ENCODE data around the gene GRIN3A. TPM values are rescaled to one million over a fixed set of nuclear protein-coding genes. Genes with fewer than 3 reads are reported as not detected.

GRIN3A gene
- total and polyA plus RNA-seq, 7 donors: under 0.01 to 1.2 (median 0.25) TPM; not detected in 1

- intact Hi-C loops (cut with DNase I): no loop called here
- Histone ChIP-seq H3K9me3 (no peaks in the 10 kb centered on the region), H3K27ac (no peak overlapping the region), H3K27me3 (no peaks in the 10 kb centered on the region), H3K4me1 (no peaks in the 10 kb centered on the region), H3K4me3 (no peak overlapping the region), H3K36me3 (peaks cover 0 to 38% (median 2%) of the 10 kb centered on the region in 4 donors)
- DNase-seq: no peak
- no peak for TF ChIP-seq POLR2AphosphoS5 (IDR thresholded peaks at IDR 0.05)
- no peak for TF ChIP-seq POLR2A (IDR thresholded peaks at IDR 0.05)
- no peak for TF ChIP-seq CTCF (IDR thresholded peaks at IDR 0.05)
- TF ChIP-seq EP300 (IDR thresholded peaks at IDR 0.05): no peak
- 83 to 88% methylated on average over 1 of the region's 1 CpG for WGBS, 2 donors
Observed at GRCh38 chr9:101571114-101571513, 167.3 kb downstream of the GRIN3A start.

- peaks cover 0 to 48% (median 4%) of the 10 kb centered on the region in 4 donors for H3K36me3 ChIP-seq
- no peak overlapping the region for H3K4me3 ChIP-seq
- 77 to 89% methylated on average over 5 of the region's 5 CpGs for WGBS, 2 donors
- DNase-seq: no peak
- intact Hi-C loops (cut with DNase I): no loop called here
- H3K27ac ChIP-seq: no peak overlapping the region
- TF ChIP-seq CTCF (IDR thresholded peaks at IDR 0.05) (no peak), POLR2A (IDR thresholded peaks at IDR 0.05) (no peak), POLR2AphosphoS5 (IDR thresholded peaks at IDR 0.05) (no peak), EP300 (IDR thresholded peaks at IDR 0.05) (no peak)
- H3K9me3 ChIP-seq: no peaks in the 10 kb centered on the region
- no peaks in the 10 kb centered on the region for H3K27me3 ChIP-seq
- H3K4me1 ChIP-seq: no peaks in the 10 kb centered on the region
Observed at GRCh38 chr9:101569741-101570501, 168.5 kb downstream of the GRIN3A start.

GRCh38 chr9:101567725-101568350 lies 170.6 kb downstream of the GRIN3A start:
- H3K36me3 ChIP-seq: peaks cover 8 to 69% (median 14%) of the 10 kb centered on the region in 4 donors
- H3K4me3 ChIP-seq: no peak overlapping the region
- 66 to 85% methylated on average over 3 of the region's 3 CpGs for WGBS, 2 donors
- DNase-seq: no peak
- no peak for TF ChIP-seq EP300 (IDR thresholded peaks at IDR 0.05)
- TF ChIP-seq POLR2A (IDR thresholded peaks at IDR 0.05): no peak
- no peak for TF ChIP-seq CTCF (IDR thresholded peaks at IDR 0.05)
- TF ChIP-seq POLR2AphosphoS5 (IDR thresholded peaks at IDR 0.05): no peak
- intact Hi-C loops (cut with DNase I): no loop called here
- H3K4me1 ChIP-seq: no peaks in the 10 kb centered on the region
- no peak overlapping the region for H3K27ac ChIP-seq
- H3K27me3 ChIP-seq: no peaks in the 10 kb centered on the region
- no peaks in the 10 kb centered on the region for H3K9me3 ChIP-seq

GRCh38 chr9:101566904-101567724 lies 171.3 kb downstream of the GRIN3A start:
- no peak overlapping the region for H3K27ac ChIP-seq
- H3K27me3 ChIP-seq: no peaks in the 10 kb centered on the region
- TF ChIP-seq CTCF (IDR thresholded peaks at IDR 0.05): no peak
- no peak for TF ChIP-seq EP300 (IDR thresholded peaks at IDR 0.05)
- TF ChIP-seq POLR2AphosphoS5 (IDR thresholded peaks at IDR 0.05): no peak
- TF ChIP-seq POLR2A (IDR thresholded peaks at IDR 0.05): no peak
- peaks cover 12 to 76% (median 17%) of the 10 kb centered on the region in 4 donors for H3K36me3 ChIP-seq
- WGBS, 2 donors: 60 to 77% methylated on average over 5 of the region's 5 CpGs
- H3K4me3 ChIP-seq: no peak overlapping the region
- intact Hi-C loops (cut with DNase I): no loop called here
- no peaks in the 10 kb centered on the region for H3K9me3 ChIP-seq
- no peak for DNase-seq
- H3K4me1 ChIP-seq: no peaks in the 10 kb centered on the region
